Measurements from ENCODE around the gene SRXN1.
A peak's percentile ranks its signal among the peaks of the same experiment; 100 is the strongest.

The SRXN1 gene

DNA sequence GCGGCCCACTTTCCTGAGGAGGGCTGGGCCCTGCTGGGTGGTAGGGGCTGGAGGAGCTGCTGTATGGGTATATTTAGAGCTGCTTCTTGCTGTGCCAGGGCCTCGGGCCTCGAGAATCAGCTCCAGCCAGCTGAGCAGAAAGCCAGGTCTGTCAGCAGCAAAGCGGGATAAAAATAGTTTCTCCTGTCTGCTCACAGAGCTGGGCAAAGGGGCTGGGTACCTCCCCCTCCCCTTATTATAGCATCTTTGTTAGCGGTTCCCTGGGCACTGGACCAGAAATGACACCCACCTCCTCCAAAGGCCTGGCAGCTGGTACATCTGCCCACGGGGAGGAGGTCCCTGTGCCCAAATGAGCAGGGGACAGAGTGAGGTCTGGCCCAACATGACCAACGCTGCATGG, 16.6 kb upstream of the SRXN1 start:
- Mint-ChIP-seq H3K4me3 (no peak overlapping the region), H3K27ac (no peak overlapping the region), H3K36me3 (ENCODE audit: insufficient read depth) (no peaks in the 10 kb centered on the region), H3K27me3 (peaks cover 46 to 96% of the 10 kb centered on the region in 2 donors), H3K4me1 (ENCODE audit: low read depth in 2 of 2) (peaks cover 3 to 4% of the 10 kb centered on the region in 2 donors), H3K9me3 (no peaks in the 10 kb centered on the region)
- no peak for DNase-seq
- no peak for ATAC-seq (replicated peaks)

DNA sequence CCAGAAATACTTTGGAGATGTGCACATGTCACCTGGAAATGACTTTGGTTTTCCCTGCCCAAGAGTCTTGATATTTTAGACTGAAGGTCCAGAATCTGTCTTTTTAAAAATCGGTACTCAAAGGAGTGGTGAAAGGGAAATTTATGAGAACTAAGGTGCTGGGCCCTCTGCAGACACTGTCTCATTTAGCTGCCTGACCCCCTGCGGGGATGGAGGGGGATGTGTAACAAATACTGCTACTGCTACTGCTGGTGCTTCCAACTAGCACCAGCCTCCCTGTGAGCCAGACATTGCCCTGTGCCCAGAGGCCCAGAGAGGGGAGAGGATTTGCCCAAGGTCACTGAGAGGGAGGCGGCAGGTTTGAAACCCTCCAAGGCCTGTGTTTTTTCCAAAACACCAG, 15.6 kb upstream of the SRXN1 start:
- DNase-seq (no peak), ATAC-seq (replicated peaks) (no peak)
- H3K4me3 Mint-ChIP-seq = no peak overlapping the region
- H3K27me3 Mint-ChIP-seq = peaks cover 42 to 92% of the 10 kb centered on the region in 2 donors
- no peaks in the 10 kb centered on the region for H3K9me3 Mint-ChIP-seq
- peaks cover 3 to 4% of the 10 kb centered on the region in 2 donors for H3K4me1 Mint-ChIP-seq (ENCODE audit: low read depth in 2 of 2)
- no peaks in the 10 kb centered on the region for H3K36me3 Mint-ChIP-seq (ENCODE audit: insufficient read depth)
- no peak overlapping the region for H3K27ac Mint-ChIP-seq

DNA sequence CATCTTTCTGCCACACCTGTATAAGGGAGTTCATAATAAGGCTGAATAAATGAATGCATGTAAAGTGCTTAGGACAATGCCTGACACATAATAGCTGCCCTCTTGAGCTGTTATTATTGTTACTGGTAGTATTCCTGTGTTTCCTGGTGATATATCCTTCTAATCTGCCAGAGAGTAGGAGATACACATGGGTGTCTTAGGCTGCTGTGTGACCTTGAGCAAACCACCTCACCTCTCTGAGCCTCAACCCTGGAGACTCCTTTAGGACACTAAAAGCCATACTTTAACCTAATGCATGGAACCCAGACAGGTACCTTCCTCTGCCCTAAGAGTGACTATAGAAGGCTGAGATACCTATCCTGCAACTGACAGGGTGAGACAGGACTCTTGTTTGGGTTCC, 15.1 kb upstream of the SRXN1 start:
- peaks cover 43 to 92% of the 10 kb centered on the region in 2 donors for H3K27me3 Mint-ChIP-seq
- ATAC-seq (replicated peaks) (no peak), DNase-seq (no peak)
- H3K27ac Mint-ChIP-seq = no peak overlapping the region
- H3K9me3 Mint-ChIP-seq = no peaks in the 10 kb centered on the region
- no peak overlapping the region for H3K4me3 Mint-ChIP-seq
- no peaks in the 10 kb centered on the region for H3K36me3 Mint-ChIP-seq (ENCODE audit: insufficient read depth)
- H3K4me1 Mint-ChIP-seq (ENCODE audit: low read depth in 2 of 2) = peaks cover 6% of the 10 kb centered on the region in 2 donors

DNA sequence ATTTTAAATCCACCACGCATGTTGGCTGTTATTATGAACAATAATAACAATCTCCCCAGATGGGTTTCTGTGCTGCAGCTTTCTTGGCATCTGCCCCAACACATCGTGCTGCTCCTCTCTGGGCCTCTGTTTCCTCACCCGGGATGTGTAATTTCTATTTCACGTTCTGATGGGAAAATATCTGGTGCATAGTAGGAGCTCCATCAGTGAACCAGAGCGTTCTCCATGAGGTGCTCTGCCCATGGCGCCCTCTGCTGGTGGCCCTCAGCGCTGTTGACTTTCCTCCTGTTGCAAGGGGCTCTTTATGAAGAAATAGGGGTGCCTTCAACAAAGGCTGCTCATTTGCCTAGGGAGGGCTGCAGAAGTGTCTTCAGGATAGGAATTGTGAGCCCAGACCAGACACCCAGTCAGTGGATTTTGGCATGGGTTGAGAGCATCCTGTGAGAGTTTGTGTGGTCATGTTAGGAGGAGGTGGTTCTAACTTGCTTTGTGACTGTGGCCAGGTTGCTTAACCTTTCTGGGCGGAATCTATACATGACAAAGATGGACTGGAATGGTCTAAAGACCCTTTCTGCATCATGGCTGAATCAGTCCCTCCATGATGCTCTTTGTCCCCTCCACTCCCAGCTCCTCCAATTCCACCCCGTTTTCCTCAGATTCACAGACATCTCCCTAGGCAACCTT, 14.5 kb upstream of the SRXN1 start:
- Mint-ChIP-seq H3K36me3 (ENCODE audit: insufficient read depth) (peaks cover 2% of the 10 kb centered on the region), H3K27me3 (peaks cover 43 to 92% of the 10 kb centered on the region in 2 donors), H3K27ac (no peak overlapping the region), H3K4me3 (no peak overlapping the region), H3K4me1 (ENCODE audit: low read depth in 2 of 2) (peaks cover 10 to 12% of the 10 kb centered on the region in 2 donors), H3K9me3 (no peaks in the 10 kb centered on the region)
- DNase-seq (peak; percentile 52 to 59 (median 56)), ATAC-seq (replicated peaks) (no peak)

DNA sequence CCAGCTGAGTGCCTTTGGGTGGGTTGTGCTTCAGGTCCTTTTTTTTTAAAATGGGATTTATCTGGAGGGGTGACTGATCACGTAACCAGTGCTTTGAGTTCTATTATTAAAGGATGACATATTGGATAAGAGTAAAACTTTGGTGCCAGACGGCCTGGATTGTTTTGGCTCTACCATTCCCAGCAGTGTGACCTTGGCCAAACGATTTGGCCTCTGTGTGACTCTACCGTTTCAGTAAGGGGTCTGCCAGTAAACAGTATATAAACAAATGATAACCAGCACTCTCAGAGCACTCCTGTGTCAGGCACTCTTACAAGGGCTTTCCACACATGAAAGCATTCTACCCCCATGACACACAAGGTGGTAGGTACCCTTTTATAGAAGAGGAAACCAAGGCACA, 13.9 kb upstream of the SRXN1 start:
- Mint-ChIP-seq H3K4me1 (ENCODE audit: low read depth in 2 of 2) (peaks cover 9 to 12% of the 10 kb centered on the region in 2 donors), H3K36me3 (ENCODE audit: insufficient read depth) (peaks cover 2% of the 10 kb centered on the region), H3K4me3 (no peak overlapping the region), H3K27me3 (peaks cover 43 to 92% of the 10 kb centered on the region in 2 donors), H3K9me3 (no peaks in the 10 kb centered on the region), H3K27ac (no peak overlapping the region)
- no peak for DNase-seq
- no peak for ATAC-seq (replicated peaks)

DNA sequence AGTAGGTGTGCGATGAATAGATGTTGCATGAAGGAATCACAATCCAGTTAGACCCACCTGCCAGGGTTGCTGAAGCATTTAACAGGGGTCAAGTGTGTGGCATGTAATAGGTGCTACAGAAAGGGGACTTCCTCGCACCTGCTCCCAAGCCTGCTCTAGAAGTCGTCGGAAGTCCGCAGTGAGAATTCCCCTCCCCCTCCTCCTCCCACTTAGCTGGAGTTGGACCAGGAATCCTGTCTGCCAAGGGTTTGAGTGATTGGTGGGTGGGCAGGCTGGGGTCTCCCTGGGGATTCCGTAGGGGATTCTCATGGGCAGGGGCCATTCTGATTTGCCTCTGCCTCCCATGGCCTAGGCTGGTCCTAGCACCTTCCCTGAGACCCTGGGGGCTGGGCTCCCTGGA, 12.3 kb upstream of the SRXN1 start:
- Mint-ChIP-seq H3K27ac (no peak overlapping the region), H3K27me3 (peaks cover 45 to 92% of the 10 kb centered on the region in 2 donors), H3K4me3 (no peak overlapping the region), H3K36me3 (ENCODE audit: insufficient read depth) (peaks cover 2% of the 10 kb centered on the region), H3K4me1 (ENCODE audit: low read depth in 2 of 2) (peaks cover 8 to 9% of the 10 kb centered on the region in 2 donors), H3K9me3 (no peaks in the 10 kb centered on the region)
- DNase-seq (no peak), ATAC-seq (replicated peaks) (no peak)

DNA sequence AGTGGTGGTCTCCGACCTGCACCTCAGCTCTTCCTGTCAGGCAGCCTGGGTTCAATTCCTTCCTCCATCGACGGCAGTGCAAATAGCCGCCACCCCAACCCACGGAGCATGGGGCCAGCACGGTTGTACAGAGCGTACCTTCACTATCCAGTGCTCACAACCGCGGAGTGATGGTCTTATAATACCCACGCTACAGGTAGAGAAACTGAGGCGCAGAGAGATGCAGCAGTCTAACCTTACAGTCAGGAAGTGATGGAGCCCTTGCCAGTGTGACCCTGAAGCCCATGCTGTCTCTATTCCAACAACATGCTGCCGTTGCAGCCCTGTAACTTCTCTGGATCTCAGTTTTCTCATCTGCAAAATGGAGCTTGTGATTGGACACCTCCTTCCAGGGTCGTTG, 11.6 kb upstream of the SRXN1 start:
- DNase-seq = no peak
- Mint-ChIP-seq H3K27me3 (peaks cover 46 to 92% of the 10 kb centered on the region in 2 donors), H3K27ac (no peak overlapping the region), H3K4me1 (ENCODE audit: low read depth in 2 of 2) (peaks cover 8 to 9% of the 10 kb centered on the region in 2 donors), H3K9me3 (no peaks in the 10 kb centered on the region), H3K4me3 (peak overlapping the region in 1 of 2 donors; percentile 18), H3K36me3 (ENCODE audit: insufficient read depth) (peaks cover 2% of the 10 kb centered on the region)
- ATAC-seq (replicated peaks) = no peak

DNA sequence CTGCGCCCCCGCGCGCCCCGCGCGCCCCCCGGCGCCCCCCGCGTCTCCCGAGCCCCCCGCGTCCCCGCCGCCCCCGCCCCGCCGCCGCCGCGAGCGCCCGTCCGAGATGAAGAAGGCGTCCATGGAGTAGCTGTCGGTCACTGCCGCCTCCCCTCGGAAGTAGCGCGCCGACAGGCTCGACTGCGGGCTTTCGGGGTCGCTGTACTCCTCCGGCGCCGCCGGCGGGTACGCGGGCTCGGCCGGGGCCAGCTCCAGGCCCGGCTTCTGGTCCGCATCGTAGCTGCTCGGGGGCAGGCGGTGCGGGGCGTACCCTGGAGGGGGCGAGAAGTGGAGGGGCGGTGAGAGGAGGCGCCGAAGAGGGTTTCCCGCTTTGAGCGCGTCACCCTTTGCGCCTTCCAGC, 11.2 kb upstream of the SRXN1 start:
- H3K4me1 Mint-ChIP-seq (ENCODE audit: low read depth in 2 of 2) = peaks cover 8 to 9% of the 10 kb centered on the region in 2 donors
- H3K4me3 Mint-ChIP-seq = peak overlapping the region in 1 of 2 donors; percentile 18

DNA sequence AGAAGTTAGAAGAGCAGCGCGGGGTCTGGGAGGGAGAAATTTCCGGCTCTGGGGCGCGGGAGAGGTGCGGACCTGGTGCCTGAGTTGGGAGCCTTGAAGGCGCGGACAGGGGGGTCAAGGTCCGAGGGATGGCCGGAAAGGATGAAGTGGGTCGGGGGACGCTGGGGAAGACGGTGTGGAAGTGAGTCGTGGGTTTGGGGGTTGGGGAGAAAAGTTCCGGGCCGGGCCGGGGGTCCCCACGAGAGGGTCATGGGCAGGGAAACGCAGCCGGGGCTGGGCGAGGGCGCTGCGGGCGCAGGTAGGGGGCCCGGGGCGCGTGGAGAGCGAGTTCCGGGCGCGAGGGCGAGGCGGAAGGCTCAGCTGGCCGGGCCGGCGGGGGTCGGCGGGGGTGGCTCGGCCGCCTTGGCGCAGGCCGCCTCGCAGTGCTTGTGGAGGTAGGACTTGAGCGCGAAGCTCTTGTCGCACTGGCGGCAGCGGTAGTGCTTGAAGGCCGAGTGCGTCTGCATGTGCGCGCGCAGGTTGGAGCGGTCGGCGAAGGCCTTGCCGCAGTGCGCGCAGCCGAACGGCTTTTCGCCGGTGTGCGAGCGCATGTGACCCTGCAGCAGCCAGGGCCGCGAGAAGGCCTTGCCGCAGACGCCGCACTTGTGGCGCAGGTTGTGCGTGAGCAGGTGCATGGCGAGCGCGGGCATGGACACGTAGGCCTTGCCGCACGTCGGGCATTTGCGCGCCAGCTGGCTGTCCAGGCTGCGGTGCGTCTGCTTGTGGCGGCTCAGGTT, 10.5 kb upstream of the SRXN1 start:
- Mint-ChIP-seq H3K9me3 (no peaks in the 10 kb centered on the region), H3K27me3 (peaks cover 46 to 96% of the 10 kb centered on the region in 2 donors), H3K27ac (peak overlapping the region in 1 of 2 donors; percentile 30), H3K36me3 (ENCODE audit: insufficient read depth) (peaks cover 2% of the 10 kb centered on the region), H3K4me3 (peak overlapping the region; percentile 9 to 56), H3K4me1 (ENCODE audit: low read depth in 2 of 2) (peaks cover 8 to 9% of the 10 kb centered on the region in 2 donors)
- no peak for ATAC-seq (replicated peaks)
- no peak for DNase-seq

More for the DNA sequence above, 11.2 kb upstream of the SRXN1 start:
- H3K36me3 Mint-ChIP-seq (ENCODE audit: insufficient read depth) = peaks cover 2% of the 10 kb centered on the region
- no peaks in the 10 kb centered on the region for H3K9me3 Mint-ChIP-seq
- peaks cover 46 to 94% of the 10 kb centered on the region in 2 donors for H3K27me3 Mint-ChIP-seq
- no peak overlapping the region for H3K27ac Mint-ChIP-seq
- DNase-seq = no peak
- no peak for ATAC-seq (replicated peaks)

DNA sequence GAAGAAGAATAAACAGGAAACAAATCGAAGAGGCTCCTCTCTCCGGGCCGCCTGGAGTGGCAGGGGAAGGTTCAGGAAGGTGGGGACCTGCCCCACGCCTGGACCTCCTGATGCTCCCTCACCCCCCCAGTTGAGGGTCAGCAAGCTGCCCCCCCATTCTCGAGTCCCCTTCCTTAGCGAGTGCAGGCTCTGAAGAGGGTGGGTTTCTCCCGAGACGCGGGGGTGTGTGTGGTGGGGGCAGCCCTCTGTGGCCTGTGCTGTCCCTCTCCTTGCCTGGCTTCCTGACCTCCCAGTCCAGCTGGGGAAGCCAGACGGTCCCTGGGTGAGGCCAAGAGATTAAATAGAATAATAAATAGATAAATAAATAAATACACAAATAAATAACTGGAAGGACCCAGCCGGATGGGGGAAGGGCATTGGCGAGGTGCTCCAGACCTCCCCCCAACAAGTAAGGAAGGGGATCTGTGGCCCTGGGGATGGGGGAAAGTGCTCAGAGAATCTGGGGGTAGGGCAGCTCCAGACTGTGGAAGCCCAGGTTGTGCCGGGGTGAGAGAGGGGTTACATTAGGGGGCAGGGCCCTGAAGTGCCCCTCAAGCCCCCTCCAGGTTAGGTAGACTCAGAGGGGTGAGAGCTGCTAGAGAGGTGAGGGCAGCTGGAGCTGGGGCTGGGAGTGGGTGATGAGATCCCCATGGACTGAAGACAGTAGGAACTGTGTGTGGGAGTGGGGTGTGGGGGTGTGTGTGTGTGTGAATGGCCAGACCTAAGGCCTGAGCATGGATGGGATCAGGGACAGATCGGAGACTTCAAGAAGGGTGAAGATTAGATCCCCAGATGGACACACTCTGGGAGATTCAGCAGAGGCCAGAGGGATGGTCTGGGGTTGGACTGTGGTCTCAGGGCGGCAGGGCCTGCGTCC, 9.5 kb upstream of the SRXN1 start:
- H3K4me3 Mint-ChIP-seq = peak overlapping the region; percentile 9 to 56
- H3K9me3 Mint-ChIP-seq = no peaks in the 10 kb centered on the region
- peak overlapping the region in 1 of 2 donors; percentile 30 for H3K27ac Mint-ChIP-seq
- no peak for DNase-seq
- peaks cover 8 to 9% of the 10 kb centered on the region in 2 donors for H3K4me1 Mint-ChIP-seq (ENCODE audit: low read depth in 2 of 2)
- peaks cover 2% of the 10 kb centered on the region for H3K36me3 Mint-ChIP-seq (ENCODE audit: insufficient read depth)
- no peak for ATAC-seq (replicated peaks)
- H3K27me3 Mint-ChIP-seq = peaks cover 53 to 94% of the 10 kb centered on the region in 2 donors

DNA sequence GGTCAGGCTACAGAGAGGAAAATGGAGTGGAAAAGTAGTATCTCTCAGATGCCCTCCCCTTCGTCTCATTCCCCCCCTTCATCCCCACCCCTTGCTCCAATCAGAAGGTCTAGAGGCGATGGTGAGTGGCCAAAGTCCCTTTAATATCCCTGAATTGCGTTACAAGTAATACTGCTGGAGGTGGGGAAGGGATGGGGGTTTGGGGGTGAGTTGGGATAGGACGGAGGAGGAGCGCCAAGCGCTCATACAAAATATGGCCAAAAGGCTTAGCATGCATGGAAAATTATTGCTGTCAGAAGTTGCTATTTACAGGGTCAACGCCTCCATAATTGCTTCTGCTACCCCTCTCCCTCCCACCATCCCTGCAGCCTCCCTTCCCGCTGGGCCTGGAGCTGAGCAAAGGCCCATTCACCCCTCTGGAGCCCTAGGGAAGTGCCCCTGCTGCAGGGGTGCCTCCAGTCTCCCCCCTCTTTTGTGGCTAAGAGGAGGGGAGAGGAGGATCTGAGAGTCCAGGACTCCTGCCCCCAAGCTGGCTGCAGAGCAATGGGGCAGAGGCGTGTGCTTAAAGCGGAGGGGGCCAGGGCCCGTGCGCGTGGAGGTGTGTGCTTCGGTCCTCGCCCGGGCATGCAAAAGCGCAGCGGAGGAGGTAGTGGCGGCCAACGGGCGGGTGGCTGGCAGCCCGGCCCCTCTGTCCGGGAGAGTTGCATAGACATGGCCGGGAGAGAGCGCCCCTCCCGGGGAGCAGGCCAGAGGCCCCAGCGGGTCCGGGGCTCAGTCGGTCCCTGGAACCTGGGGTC, 8.7 kb upstream of the SRXN1 start:
- H3K27me3 Mint-ChIP-seq = peaks cover 56 to 85% of the 10 kb centered on the region in 2 donors
- no peak overlapping the region for H3K27ac Mint-ChIP-seq

DNA sequence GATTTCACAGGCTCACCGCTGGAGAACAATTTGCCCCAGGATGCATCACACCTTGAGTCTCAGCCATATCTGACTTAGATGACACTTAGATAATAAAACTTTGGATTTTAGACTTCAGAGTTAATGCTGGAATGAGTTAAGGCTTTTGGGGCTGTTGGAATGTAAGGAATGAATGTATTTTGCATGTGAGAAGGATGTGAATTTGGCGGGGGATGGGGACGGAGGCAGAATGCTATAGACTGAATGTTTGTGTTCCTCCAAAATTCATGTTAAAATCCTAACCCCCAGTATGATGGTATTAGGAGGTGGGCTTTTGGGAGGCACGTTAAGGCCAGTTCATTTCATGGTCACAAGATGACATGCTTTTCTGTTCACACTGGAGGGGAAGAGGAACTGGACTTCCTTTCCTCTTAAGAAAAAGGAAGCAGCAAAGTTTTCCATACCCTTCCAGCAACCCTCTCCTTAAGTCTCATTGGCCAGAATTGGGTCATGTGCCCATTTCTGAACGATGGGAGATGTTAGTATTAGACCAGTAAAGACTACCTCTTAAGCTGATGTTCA, 5.8 kb upstream of the SRXN1 start:
- H3K27me3 Mint-ChIP-seq = peaks cover 41 to 59% of the 10 kb centered on the region in 2 donors
- DNase-seq (no peak), ATAC-seq (replicated peaks) (no peak)
- no peak overlapping the region for H3K4me3 Mint-ChIP-seq
- peaks cover 13 to 16% of the 10 kb centered on the region in 2 donors for H3K4me1 Mint-ChIP-seq (ENCODE audit: low read depth in 2 of 2)
- no peaks in the 10 kb centered on the region for H3K9me3 Mint-ChIP-seq
- H3K27ac Mint-ChIP-seq = no peak overlapping the region
- peaks cover 2% of the 10 kb centered on the region for H3K36me3 Mint-ChIP-seq (ENCODE audit: insufficient read depth)

More for the DNA sequence above, 8.7 kb upstream of the SRXN1 start:
- no peak for ATAC-seq (replicated peaks)
- Mint-ChIP-seq H3K36me3 (ENCODE audit: insufficient read depth) (peaks cover 2% of the 10 kb centered on the region), H3K9me3 (no peaks in the 10 kb centered on the region), H3K4me1 (ENCODE audit: low read depth in 2 of 2) (peaks cover 7 to 8% of the 10 kb centered on the region in 2 donors), H3K4me3 (no peak overlapping the region)
- DNase-seq = no peak
